OCI-LY7 (cell line): ENCODE results near the gene TTC21A. TPM values are rescaled to one million over a fixed set of nuclear protein-coding genes. Genes with fewer than 3 reads are reported as not detected.

Source experiments
- BruUV-seq: library from RNA; stranded (reverse); fragments of 400-500 nt; replicated peaks from 2 replicates; lab custom pipeline; 2021; lab: Mats Ljungman, UMichigan
- CTCF ChIA-PET: fragments of 300-600 bp; sonication (Branson Sonifier 250); formaldehyde crosslinking; loops from one replicate; lab custom pipeline; 2022; ENCODE audit warnings: antibody characterized with exemption; ENCODE audit not compliant: unreplicated experiment; lab: Charles Lee
- POLR2A ChIA-PET: fragments of 300-600 bp; sonication (Branson Sonifier 250); formaldehyde crosslinking; loops from one replicate; lab custom pipeline; 2022; ENCODE audit warnings: antibody characterized with exemption; lab: Charles Lee
- DNase-seq: peaks from one replicate; pipeline ENCODE4 v3.0.0-alpha.2; 2015; ENCODE audit warnings: low spot score
- H2AFZ ChIP-seq: fragments of 200-600 bp; sonication (generic), shearing (Covaris generic); 2 replicates; pipeline ENCODE4 v1.6.1; 2014; ENCODE audit warnings: mild to moderate bottlenecking, antibody characterized with exemption, low read length, moderate library complexity
- H3K27ac ChIP-seq: fragments of 200-600 bp; sonication (generic); 2 replicates; pipeline ENCODE4 v1.5.1; 2014; ENCODE audit warnings: mixed run types, low read depth, mild to moderate bottlenecking, moderate library complexity, low read length, inconsistent platforms; ENCODE audit not compliant: poor library complexity, severe bottlenecking
- H3K36me3 ChIP-seq: fragments of 200-600 bp; sonication (generic); 2 replicates; pipeline ENCODE4 v1.6.1; 2014; ENCODE audit warnings: mild to moderate bottlenecking, antibody characterized with exemption, low read length, moderate library complexity, mixed read lengths; ENCODE audit not compliant: insufficient read depth
- H3K4me1 ChIP-seq: fragments of 200-600 bp; sonication (generic); 2 replicates; pipeline ENCODE4 v1.5.1; 2014; ENCODE audit warnings: mild to moderate bottlenecking, low read length; ENCODE audit not compliant: insufficient read depth, poor library complexity, severe bottlenecking
- H3K4me2 ChIP-seq: fragments of 200-600 bp; sonication (generic); 2 replicates; pipeline ENCODE4 v1.6.1; 2014; ENCODE audit warnings: mild to moderate bottlenecking, low read length
- H3K4me3 ChIP-seq: fragments of 200-600 bp; sonication (generic); 2 replicates; pipeline ENCODE4 v1.5.1; 2014; ENCODE audit warnings: mild to moderate bottlenecking, low read depth, low read length; ENCODE audit not compliant: poor library complexity, severe bottlenecking
- H3K79me2 ChIP-seq: fragments of 200-600 bp; sonication (generic); 2 replicates; pipeline ENCODE4 v1.6.1; 2016; ENCODE audit warnings: low read depth, mild to moderate bottlenecking, low read length, moderate library complexity, mixed read lengths; ENCODE audit not compliant: insufficient read depth
- H3K9me2 ChIP-seq: fragments of 200-600 bp; sonication (generic); 2 replicates; pipeline ENCODE4 v1.6.1; 2016; ENCODE audit warnings: mild to moderate bottlenecking, low read length, mixed read lengths; ENCODE audit not compliant: insufficient read depth
- H3K9me3 ChIP-seq: fragments of 200-600 bp; sonication (generic); 2 replicates; pipeline ENCODE4 v1.6.1; 2014; ENCODE audit warnings: mild to moderate bottlenecking, mixed run types, low read length, mixed read lengths
- H4K20me1 ChIP-seq: fragments of 200-600 bp; sonication (generic); 2 replicates; pipeline ENCODE4 v1.6.1; 2014; ENCODE audit warnings: mild to moderate bottlenecking, antibody characterized with exemption, low read length, moderate library complexity, mixed read lengths; ENCODE audit not compliant: insufficient read depth
- EZH2phosphoT487 ChIP-seq: fragments of 200-600 bp; sonication (generic); IDR thresholded peaks from 2 replicates; pipeline ENCODE4 v1.6.1; 2018; ENCODE audit warnings: low read depth, borderline replicate concordance, mild to moderate bottlenecking, mixed run types, antibody characterized with exemption, low read length, moderate library complexity, mixed read lengths
- intact Hi-C: fragments of 100-400 bp; cut with micrococcal nuclease; formaldehyde crosslinking; loops from one replicate; pipeline ENCODE4 v1.10.0; 2022; ENCODE audit not compliant: unreplicated experiment
- total RNA-seq, 2 experiments: library from RNA; depleted of rRNA in 1 of 2; stranded (reverse); fragments of >200 nt in 1 of 2; shearing (Covaris generic) in 1 of 2; gene quantifications; 2 replicates each; pipeline ENCODE4 v1.2.3, GENCODE V29; 2014 to 2022
- TF ChIP-seq, protein P1 (sequence below): fragments of 200-600 bp; sonication (generic); conservative IDR thresholded peaks from 2 replicates; pipeline ENCODE4 v1.5.1; 2014; ENCODE audit warnings: mild to moderate bottlenecking, antibody characterized with exemption, low read length, moderate library complexity, mixed read lengths

Gene TTC21A
- total RNA-seq, 2 experiments from 2014 or later, result 12.8 to 27.1 TPM

DNA sequence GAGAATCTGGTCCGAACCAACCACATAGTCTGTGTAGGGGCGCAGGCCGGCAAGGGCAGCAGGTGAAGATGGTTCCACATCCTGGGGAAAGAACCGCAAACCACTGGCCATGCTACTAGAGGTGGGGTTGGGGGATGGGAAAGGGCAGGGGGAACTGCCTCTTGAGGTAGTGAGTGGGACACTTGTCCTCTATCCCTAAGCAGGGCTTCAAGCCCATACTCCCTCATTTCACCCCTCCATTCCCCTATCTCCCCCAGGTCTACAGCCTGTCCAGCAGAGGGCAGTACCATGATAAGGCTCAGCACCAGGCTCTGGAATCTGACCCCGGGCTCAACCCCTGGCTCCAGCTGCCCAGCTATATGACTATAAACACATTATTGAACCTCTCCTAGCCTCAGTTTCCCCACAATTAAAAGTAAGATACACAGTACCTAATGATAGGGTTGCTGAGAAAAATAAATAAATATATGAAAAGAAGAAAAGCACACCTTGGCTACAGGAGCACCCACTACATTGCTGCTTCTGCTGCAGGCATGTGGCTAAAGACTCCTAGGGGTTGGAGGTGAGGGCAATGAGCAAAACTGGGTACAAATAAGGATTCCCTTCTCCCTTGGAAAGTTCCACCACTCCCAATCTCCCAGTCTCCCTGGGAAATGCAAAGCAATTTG is 6.3 kb upstream of the TTC21A start:
- no peak overlapping the region for H3K4me2 ChIP-seq
- TF ChIP-seq, protein P1, sequence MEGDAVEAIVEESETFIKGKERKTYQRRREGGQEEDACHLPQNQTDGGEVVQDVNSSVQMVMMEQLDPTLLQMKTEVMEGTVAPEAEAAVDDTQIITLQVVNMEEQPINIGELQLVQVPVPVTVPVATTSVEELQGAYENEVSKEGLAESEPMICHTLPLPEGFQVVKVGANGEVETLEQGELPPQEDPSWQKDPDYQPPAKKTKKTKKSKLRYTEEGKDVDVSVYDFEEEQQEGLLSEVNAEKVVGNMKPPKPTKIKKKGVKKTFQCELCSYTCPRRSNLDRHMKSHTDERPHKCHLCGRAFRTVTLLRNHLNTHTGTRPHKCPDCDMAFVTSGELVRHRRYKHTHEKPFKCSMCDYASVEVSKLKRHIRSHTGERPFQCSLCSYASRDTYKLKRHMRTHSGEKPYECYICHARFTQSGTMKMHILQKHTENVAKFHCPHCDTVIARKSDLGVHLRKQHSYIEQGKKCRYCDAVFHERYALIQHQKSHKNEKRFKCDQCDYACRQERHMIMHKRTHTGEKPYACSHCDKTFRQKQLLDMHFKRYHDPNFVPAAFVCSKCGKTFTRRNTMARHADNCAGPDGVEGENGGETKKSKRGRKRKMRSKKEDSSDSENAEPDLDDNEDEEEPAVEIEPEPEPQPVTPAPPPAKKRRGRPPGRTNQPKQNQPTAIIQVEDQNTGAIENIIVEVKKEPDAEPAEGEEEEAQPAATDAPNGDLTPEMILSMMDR, result peak; percentile 89
- no peak for TF ChIP-seq EZH2phosphoT487
- H4K20me1 ChIP-seq, result no peaks in the 10 kb centered on the region
- ChIA-PET POLR2A (interaction anchor here (0.6 kb wide), 2 partner anchors 91 to 124 kb away, joined by 3 read pairs; partner anchors contain the start of gene XIRP1), CTCF (no interaction called here)
- intact Hi-C loops, result loop anchor here (1.0 to 2.0 kb wide), 2 partner anchors 80 to 187 kb away; no protein-coding TSS in a partner anchor
- no peaks in the 10 kb centered on the region for H3K9me3 ChIP-seq
- no peak overlapping the region for H2AFZ ChIP-seq
- DNase-seq, result peak; percentile 71
- no TSS peak for BruUV-seq
- H3K36me3 ChIP-seq, result peaks cover 60% of the 10 kb centered on the region
- no peak overlapping the region for H3K4me3 ChIP-seq
- peak overlapping the region; percentile 9 for H3K27ac ChIP-seq
- peaks cover 45% of the 10 kb centered on the region for H3K4me1 ChIP-seq
- peaks cover 6% of the 10 kb centered on the region; the same call in 1 of the 2 replicates for H3K79me2 ChIP-seq
- no peaks in the 10 kb centered on the region for H3K9me2 ChIP-seq

DNA sequence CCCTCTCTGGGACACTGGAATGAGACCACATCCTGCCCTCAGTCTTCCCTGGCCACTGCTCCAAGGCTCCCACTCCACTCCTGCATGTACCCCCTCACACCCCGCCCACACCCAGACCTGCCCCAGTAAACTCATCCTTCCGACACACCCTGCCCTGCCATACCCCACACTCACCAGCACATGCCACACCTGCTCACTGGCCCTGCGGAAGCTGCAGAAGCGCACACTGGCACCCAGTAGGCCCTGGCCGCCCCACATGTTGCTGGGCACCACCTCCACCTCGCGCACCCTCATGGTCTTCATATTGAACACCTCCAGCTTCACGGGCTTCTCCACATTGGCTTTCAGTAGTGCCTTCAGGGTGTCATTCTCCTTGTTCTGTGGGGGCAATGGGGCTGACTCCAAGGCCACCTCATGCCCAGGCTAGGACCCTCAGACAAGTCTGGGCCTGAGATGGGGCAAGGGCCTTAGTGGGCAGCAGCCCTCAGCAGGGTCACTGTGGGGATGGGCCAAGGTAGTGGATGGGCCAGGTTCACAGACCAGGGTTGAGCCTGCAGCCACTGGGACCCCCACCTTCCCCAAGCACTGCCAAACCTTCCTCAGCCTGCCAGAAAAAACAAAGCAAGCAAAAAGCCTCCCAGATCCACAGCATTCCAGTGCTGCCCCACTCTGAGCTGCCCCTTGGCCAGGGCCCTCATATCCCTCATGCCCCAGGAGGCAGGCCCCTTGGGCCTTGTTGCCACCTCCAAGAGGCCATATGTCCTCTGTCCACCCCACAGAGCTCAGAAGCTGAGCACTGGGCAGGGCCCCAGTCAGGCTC is 4.8 kb upstream of the TTC21A start:
- Histone ChIP-seq H3K27ac (no peak overlapping the region), H3K4me2 (no peak overlapping the region), H3K4me3 (no peak overlapping the region), H4K20me1 (no peaks in the 10 kb centered on the region), H3K9me2 (no peaks in the 10 kb centered on the region), H3K4me1 (peaks cover 51% of the 10 kb centered on the region), H3K9me3 (no peaks in the 10 kb centered on the region), H3K79me2 (peaks cover 13% of the 10 kb centered on the region; the same call in 1 of the 2 replicates), H2AFZ (no peak overlapping the region), H3K36me3 (peaks cover 44% of the 10 kb centered on the region)
- ChIA-PET CTCF (interaction anchor here (0.6 to 0.9 kb wide), 2 partner anchors 15 to 44 kb away, joined by 3 to 4 read pairs; no protein-coding TSS in a partner anchor), POLR2A (interaction anchor here (0.6 to 1.3 kb wide), 2 partner anchors 16 to 606 kb away, joined by 3 to 7 read pairs; no protein-coding TSS in a partner anchor)
- intact Hi-C loops, result no loop called here
- DNase-seq, result no peak
- BruUV-seq, result no TSS peak
- TF ChIP-seq, protein P1, result no peak
- TF ChIP-seq EZH2phosphoT487, result no peak
